ENCODE data around the gene ARSJ. TPM values are rescaled to one million over a fixed set of nuclear protein-coding genes. Genes with fewer than 3 reads are reported as not detected.
A peak's percentile ranks its signal among the peaks of the same experiment; 100 is the strongest.

ARSJ gene
- total RNA-seq, 1 donor from 2014 or later = 11.2 TPM

DNA sequence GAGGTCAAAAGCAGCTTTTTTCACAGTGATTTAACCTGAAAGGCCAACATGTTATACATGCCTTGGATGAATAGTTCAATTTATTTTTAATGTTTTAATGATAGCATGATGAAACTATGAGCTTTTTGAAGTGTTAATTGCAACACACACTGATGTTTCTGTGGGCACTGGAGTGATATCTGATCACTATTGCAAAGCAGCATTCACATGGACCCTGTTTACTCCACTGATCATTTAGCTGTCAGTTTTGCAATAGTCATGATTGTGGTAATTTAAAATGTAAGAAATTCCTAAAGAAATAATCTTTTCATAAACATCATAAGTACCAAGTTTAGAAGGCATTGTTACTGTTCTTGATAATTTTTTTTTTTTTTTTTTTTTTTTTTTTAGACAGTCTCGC lies 74.1 kb downstream of the ARSJ start:
- Mint-ChIP-seq H3K36me3 (ENCODE audit: low read depth, unreplicated experiment) (peaks cover 8% of the 10 kb centered on the region), H3K9me3 (ENCODE audit: unreplicated experiment) (no peaks in the 10 kb centered on the region), H3K27me3 (ENCODE audit: unreplicated experiment) (no peaks in the 10 kb centered on the region), H3K27ac (ENCODE audit: unreplicated experiment) (no peak overlapping the region), H3K4me3 (ENCODE audit: unreplicated experiment) (no peak overlapping the region), H3K4me1 (ENCODE audit: unreplicated experiment) (peaks cover 12% of the 10 kb centered on the region)
- TF ChIP-seq, protein P1, sequence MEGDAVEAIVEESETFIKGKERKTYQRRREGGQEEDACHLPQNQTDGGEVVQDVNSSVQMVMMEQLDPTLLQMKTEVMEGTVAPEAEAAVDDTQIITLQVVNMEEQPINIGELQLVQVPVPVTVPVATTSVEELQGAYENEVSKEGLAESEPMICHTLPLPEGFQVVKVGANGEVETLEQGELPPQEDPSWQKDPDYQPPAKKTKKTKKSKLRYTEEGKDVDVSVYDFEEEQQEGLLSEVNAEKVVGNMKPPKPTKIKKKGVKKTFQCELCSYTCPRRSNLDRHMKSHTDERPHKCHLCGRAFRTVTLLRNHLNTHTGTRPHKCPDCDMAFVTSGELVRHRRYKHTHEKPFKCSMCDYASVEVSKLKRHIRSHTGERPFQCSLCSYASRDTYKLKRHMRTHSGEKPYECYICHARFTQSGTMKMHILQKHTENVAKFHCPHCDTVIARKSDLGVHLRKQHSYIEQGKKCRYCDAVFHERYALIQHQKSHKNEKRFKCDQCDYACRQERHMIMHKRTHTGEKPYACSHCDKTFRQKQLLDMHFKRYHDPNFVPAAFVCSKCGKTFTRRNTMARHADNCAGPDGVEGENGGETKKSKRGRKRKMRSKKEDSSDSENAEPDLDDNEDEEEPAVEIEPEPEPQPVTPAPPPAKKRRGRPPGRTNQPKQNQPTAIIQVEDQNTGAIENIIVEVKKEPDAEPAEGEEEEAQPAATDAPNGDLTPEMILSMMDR (IDR thresholded peaks at IDR 0.05; ENCODE audit: unreplicated experiment) = no peak
- no peak for DNase-seq (ENCODE audit: low spot score)

DNA sequence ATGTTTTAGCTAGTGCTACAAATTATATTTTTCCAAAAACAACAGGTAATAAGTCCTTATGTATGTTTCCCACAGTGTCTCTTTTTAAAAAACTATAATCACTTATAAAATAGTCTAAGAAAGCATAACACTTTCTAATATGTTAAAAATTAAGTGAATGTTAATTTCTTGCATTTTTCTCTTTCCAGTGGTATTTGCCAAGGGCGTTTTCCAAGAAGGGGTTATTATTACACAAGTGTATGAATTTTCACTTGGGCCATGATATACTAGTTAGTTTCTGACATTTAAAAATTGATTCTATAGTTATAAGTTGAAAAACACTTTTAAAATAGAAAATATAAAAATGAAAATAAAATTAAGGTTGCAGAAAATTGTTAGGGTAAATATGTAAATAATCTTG lies 74.6 kb downstream of the ARSJ start:
- Mint-ChIP-seq H3K4me3 (ENCODE audit: unreplicated experiment) (no peak overlapping the region), H3K36me3 (ENCODE audit: low read depth, unreplicated experiment) (peaks cover 8% of the 10 kb centered on the region), H3K27ac (ENCODE audit: unreplicated experiment) (no peak overlapping the region), H3K4me1 (ENCODE audit: unreplicated experiment) (peaks cover 12% of the 10 kb centered on the region), H3K27me3 (ENCODE audit: unreplicated experiment) (no peaks in the 10 kb centered on the region), H3K9me3 (ENCODE audit: unreplicated experiment) (no peaks in the 10 kb centered on the region)
- TF ChIP-seq, protein P1 (IDR thresholded peaks at IDR 0.05; ENCODE audit: unreplicated experiment) = no peak
- no peak for DNase-seq (ENCODE audit: low spot score)

DNA sequence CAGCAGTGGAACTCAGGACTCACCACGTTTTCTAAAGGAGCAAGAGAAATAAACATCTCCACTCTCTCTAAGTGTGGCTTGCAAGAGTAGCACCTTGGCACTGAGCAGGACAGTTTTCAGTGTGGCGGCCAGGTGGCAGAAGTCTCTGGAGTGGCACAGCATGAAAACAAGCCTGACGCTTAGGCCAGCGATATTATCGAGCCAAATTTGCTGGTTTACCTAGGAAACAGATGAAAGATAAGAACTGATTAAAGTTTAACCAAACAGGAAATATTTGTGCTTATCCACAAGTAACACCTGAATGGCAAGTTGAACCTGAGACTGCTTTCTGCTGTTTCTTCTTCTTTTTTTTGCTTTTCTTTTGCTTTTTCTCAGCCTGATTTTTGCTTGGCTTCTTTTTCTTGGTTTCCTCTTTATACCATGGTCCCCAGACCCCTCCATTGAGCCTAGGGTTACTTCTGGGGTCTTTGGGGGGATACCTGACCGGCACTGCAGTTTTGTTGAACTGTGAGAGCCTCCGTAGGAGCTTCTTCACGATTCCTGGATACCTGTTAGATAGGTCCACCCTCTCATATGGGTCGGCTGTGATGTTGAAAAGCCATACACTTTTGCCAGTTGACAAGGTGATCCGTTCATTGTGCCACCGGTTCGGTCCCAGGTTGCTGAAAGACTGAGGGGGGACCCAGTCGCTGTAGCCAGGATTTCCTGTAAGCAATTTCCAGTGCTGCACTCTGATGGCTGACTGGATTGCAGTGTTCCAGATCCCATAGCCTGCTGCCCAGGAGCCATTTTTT lies 77.3 kb downstream of the ARSJ start:
- Mint-ChIP-seq H3K36me3 (ENCODE audit: low read depth, unreplicated experiment) (peaks cover 8% of the 10 kb centered on the region), H3K4me3 (ENCODE audit: unreplicated experiment) (no peak overlapping the region), H3K27ac (ENCODE audit: unreplicated experiment) (no peak overlapping the region), H3K4me1 (ENCODE audit: unreplicated experiment) (peaks cover 12% of the 10 kb centered on the region), H3K9me3 (ENCODE audit: unreplicated experiment) (no peaks in the 10 kb centered on the region), H3K27me3 (ENCODE audit: unreplicated experiment) (no peaks in the 10 kb centered on the region)
- DNase-seq (ENCODE audit: low spot score) = no peak
- TF ChIP-seq, protein P1 (IDR thresholded peaks at IDR 0.05; ENCODE audit: unreplicated experiment) = no peak

DNA sequence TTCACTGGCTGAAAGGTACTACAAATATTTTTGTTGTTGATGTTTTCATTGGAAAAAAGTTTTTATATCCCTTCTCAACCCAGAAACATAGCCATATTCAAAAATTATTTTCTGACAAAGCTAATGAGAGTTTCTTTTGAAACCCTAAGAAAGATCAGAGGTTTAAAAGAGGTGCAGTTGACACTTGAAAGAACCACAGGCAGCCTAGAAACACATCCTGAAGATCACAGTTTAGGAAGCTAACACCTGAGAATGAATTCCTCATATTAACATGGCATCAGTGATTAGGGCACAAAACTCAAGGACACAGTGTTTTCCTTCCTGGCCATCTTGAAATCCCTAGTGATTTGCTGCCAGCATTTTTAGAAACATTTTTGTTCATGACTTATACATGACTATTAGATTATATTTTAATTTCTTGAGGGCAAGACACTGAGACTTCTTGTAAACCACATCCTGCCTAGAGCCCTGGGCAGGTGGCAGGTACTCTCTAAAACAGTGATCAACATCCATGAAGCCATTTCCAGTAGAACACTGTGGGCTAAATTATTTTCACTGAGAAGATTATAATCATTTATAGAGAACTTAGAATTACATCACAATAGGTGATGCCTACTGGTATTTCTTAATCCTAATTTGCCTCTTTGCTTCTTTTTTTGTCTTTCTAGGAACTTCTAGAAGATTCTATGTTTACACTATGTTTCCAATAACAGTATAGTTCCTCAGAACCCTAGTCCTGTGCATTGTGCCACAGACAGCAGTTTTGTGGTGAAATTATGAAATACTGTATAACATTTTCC lies 80.0 kb downstream of the ARSJ start:
- Mint-ChIP-seq H3K4me1 (ENCODE audit: unreplicated experiment) (peaks cover 12% of the 10 kb centered on the region), H3K27ac (ENCODE audit: unreplicated experiment) (no peak overlapping the region), H3K9me3 (ENCODE audit: unreplicated experiment) (no peaks in the 10 kb centered on the region), H3K4me3 (ENCODE audit: unreplicated experiment) (no peak overlapping the region), H3K27me3 (ENCODE audit: unreplicated experiment) (no peaks in the 10 kb centered on the region), H3K36me3 (ENCODE audit: low read depth, unreplicated experiment) (peaks cover 8% of the 10 kb centered on the region)
- TF ChIP-seq, protein P1 (IDR thresholded peaks at IDR 0.05; ENCODE audit: unreplicated experiment) = no peak
- no peak for DNase-seq (ENCODE audit: low spot score)

DNA sequence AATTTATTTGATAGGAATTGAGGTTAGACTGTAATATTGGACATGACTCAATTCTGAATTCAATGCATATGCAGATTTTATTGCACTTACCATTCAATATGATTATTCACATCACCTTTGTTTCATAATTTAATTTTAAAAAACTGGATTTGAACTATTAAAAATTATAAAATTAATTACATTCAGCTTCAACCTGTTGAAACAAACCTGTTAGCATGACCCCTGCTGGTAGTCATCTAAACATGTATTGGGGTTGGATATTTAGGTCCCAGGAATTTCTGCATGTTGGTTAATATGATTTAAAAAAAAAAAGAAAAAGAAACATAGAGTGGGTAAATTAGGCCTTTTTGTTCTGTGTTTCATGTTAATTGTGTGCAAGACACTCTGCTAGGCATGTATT lies 85.9 kb downstream of the ARSJ start:
- Mint-ChIP-seq H3K27me3 (ENCODE audit: unreplicated experiment) (no peaks in the 10 kb centered on the region), H3K4me3 (ENCODE audit: unreplicated experiment) (no peak overlapping the region), H3K9me3 (ENCODE audit: unreplicated experiment) (no peaks in the 10 kb centered on the region), H3K4me1 (ENCODE audit: unreplicated experiment) (no peaks in the 10 kb centered on the region), H3K27ac (ENCODE audit: unreplicated experiment) (no peak overlapping the region), H3K36me3 (ENCODE audit: low read depth, unreplicated experiment) (no peaks in the 10 kb centered on the region)
- TF ChIP-seq, protein P1 (IDR thresholded peaks at IDR 0.05; ENCODE audit: unreplicated experiment) = peak; percentile 26
- DNase-seq (ENCODE audit: low spot score) = no peak

Data from endothelial cell (in vitro differentiated cells).